NCI-H1694 treated with DMSO at 0.1 percent for 48 hours (cell line): Measurements from ENCODE around the gene SERPINE2.
"Not testable (repeated sequence)": the region's sequence is repeated elsewhere in the genome, so short reads cannot be mapped to it uniquely, and the experiment has no call there.

Experiments used
- DNase-seq: peaks from one replicate; lab custom pipeline; 2025; lab: John Stamatoyannopoulos, UW

SERPINE2 gene

GRCh38 chr2:223943135-223943534 lies 96.0 kb downstream of the SERPINE2 start:
- DNase-seq = no peak

- DNase-seq = no peak
These were observed 97.4 kb downstream of the SERPINE2 start for GRCh38 chr2:223941579-223942277.

- DNase-seq = not testable (repeated sequence)
These were observed 99.6 kb downstream of the SERPINE2 start for GRCh38 chr2:223939438-223939837.

- no peak for DNase-seq
These were observed 101.6 kb downstream of the SERPINE2 start for GRCh38 chr2:223937535-223937934.

- no peak for DNase-seq
These were observed 102.2 kb downstream of the SERPINE2 start for GRCh38 chr2:223936862-223937326.

- no peak for DNase-seq
These were observed 103.5 kb downstream of the SERPINE2 start for GRCh38 chr2:223935459-223936125.

GRCh38 chr2:223934870-223935269 lies 104.2 kb downstream of the SERPINE2 start:
- no peak for DNase-seq

- no peak for DNase-seq
These were observed 106.0 kb downstream of the SERPINE2 start for GRCh38 chr2:223932816-223933800.

- no peak for DNase-seq
These were observed 108.7 kb downstream of the SERPINE2 start for GRCh38 chr2:223930103-223930976.

GRCh38 chr2:223929571-223930102 lies 109.4 kb downstream of the SERPINE2 start:
- no peak for DNase-seq

GRCh38 chr2:223928113-223929006 lies 110.7 kb downstream of the SERPINE2 start:
- DNase-seq = no peak

- no peak for DNase-seq
These were observed 114.0 kb downstream of the SERPINE2 start for GRCh38 chr2:223925106-223925505.
